Neural progenitor cell (in vitro differentiated cells): ENCODE data around the gene PPA1.

Experiments
- EZH2 ChIP-seq: fragments of 200-600 bp; sonication (generic); IDR thresholded peaks from 2 replicates; pipeline ENCODE4 v1.6.1; 2017; ENCODE audit warnings: antibody characterized with exemption, mild to moderate bottlenecking, moderate library complexity
- EZH2phosphoT487 ChIP-seq: fragments of 200-600 bp; sonication (generic); IDR thresholded peaks from 2 replicates; pipeline ENCODE4 v1.6.1; 2017; ENCODE audit warnings: antibody characterized with exemption
- TF ChIP-seq, protein P1 (sequence below): fragments of 200-600 bp; sonication (generic); IDR thresholded peaks from 2 replicates; pipeline ENCODE4 v1.5.1; 2017; ENCODE audit warnings: antibody characterized with exemption, mild to moderate bottlenecking

DNA sequence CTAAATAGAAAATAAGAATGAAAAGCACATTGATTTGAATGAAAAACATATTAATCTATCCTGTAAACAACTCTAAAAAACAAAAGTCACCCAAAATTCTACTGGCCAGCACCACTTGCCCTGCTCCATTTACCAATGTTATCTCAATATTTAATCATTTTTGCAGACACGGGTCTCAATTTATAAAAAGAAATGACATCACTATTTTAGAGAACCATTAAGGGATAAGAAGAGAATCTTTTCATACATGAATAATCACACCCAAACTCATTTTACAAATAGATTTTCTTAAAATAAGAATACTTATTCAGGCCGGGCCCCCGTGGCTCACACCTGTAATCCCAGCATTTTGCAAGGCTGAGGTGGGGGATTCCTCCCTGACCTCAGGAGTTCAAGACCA is 66.8 kb downstream of the PPA1 start:
- TF ChIP-seq, protein P1, sequence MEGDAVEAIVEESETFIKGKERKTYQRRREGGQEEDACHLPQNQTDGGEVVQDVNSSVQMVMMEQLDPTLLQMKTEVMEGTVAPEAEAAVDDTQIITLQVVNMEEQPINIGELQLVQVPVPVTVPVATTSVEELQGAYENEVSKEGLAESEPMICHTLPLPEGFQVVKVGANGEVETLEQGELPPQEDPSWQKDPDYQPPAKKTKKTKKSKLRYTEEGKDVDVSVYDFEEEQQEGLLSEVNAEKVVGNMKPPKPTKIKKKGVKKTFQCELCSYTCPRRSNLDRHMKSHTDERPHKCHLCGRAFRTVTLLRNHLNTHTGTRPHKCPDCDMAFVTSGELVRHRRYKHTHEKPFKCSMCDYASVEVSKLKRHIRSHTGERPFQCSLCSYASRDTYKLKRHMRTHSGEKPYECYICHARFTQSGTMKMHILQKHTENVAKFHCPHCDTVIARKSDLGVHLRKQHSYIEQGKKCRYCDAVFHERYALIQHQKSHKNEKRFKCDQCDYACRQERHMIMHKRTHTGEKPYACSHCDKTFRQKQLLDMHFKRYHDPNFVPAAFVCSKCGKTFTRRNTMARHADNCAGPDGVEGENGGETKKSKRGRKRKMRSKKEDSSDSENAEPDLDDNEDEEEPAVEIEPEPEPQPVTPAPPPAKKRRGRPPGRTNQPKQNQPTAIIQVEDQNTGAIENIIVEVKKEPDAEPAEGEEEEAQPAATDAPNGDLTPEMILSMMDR = no peak
- TF ChIP-seq EZH2 (no peak), EZH2phosphoT487 (no peak)
